Measurements from ENCODE around the gene NTM. TPM values are rescaled to one million over a fixed set of nuclear protein-coding genes. Genes with fewer than 3 reads are reported as not detected.

The NTM gene
- total RNA-seq, 1 donor from 2014 or later, result not detected

DNA sequence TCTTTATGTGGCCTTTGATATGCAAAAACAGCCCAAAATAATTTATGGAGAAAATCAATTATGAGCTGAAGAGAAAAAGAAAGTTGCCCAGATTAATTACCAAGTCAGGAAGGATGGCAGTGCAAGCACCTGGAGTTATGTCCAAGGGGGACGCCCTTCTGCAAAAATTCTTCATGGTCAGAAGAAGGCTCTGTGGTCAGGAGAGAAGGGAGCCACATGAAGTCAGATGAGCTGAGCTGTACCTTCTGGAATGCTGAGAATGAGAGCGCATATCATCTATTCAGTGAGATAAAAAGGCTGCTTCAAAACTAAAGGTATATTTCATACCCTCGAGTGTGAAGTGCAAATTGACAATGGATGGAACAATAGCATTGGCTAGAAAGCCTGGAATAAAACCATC is 607.4 kb downstream of the NTM start:
- Mint-ChIP-seq H3K4me1 (no peaks in the 10 kb centered on the region), H3K27me3 (no peaks in the 10 kb centered on the region), H3K9me3 (peaks cover 2% of the 10 kb centered on the region), H3K27ac (no peak overlapping the region), H3K36me3 (ENCODE audit: low read depth) (no peaks in the 10 kb centered on the region), H3K4me3 (no peak overlapping the region)
- intact Hi-C loops (cut with micrococcal nuclease), result no loop called here
- TF ChIP-seq, protein P1, sequence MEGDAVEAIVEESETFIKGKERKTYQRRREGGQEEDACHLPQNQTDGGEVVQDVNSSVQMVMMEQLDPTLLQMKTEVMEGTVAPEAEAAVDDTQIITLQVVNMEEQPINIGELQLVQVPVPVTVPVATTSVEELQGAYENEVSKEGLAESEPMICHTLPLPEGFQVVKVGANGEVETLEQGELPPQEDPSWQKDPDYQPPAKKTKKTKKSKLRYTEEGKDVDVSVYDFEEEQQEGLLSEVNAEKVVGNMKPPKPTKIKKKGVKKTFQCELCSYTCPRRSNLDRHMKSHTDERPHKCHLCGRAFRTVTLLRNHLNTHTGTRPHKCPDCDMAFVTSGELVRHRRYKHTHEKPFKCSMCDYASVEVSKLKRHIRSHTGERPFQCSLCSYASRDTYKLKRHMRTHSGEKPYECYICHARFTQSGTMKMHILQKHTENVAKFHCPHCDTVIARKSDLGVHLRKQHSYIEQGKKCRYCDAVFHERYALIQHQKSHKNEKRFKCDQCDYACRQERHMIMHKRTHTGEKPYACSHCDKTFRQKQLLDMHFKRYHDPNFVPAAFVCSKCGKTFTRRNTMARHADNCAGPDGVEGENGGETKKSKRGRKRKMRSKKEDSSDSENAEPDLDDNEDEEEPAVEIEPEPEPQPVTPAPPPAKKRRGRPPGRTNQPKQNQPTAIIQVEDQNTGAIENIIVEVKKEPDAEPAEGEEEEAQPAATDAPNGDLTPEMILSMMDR (IDR thresholded peaks at IDR 0.05), result no peak
- ATAC-seq (ENCODE audit: low read depth), result no peak
- no peak for DNase-seq
- POLR2A ChIA-PET, result no interaction called here
- CTCF ChIA-PET, result no interaction called here

DNA sequence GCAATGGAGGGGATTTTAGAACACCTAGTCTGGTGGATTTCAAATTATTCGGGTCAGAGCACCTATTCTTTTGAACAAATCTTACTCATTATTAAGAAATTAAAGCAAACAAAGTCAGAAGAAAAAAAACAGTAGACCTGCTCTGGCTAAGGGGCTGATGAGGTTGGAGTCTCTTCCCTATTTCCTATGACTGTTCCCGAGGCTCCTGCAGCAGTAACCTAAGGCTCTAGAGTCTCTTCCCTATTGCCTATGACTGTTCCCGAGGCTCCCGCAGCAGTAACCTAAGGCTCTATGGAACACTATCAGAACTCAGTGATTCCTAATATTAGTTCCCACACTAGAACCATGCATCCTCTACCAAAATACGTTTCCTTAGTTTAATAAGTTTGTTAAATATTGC is 607.9 kb downstream of the NTM start:
- H3K9me3 Mint-ChIP-seq, result peaks cover 2% of the 10 kb centered on the region
- H3K36me3 Mint-ChIP-seq (ENCODE audit: low read depth), result no peaks in the 10 kb centered on the region
- no peak overlapping the region for H3K27ac Mint-ChIP-seq
- DNase-seq (no peak), ATAC-seq (ENCODE audit: low read depth) (no peak)
- no peaks in the 10 kb centered on the region for H3K4me1 Mint-ChIP-seq
- H3K4me3 Mint-ChIP-seq, result no peak overlapping the region
- TF ChIP-seq, protein P1 (IDR thresholded peaks at IDR 0.05), result no peak
- CTCF ChIA-PET, result no interaction called here
- H3K27me3 Mint-ChIP-seq, result no peaks in the 10 kb centered on the region
- POLR2A ChIA-PET, result no interaction called here
- intact Hi-C loops (cut with micrococcal nuclease), result no loop called here

DNA sequence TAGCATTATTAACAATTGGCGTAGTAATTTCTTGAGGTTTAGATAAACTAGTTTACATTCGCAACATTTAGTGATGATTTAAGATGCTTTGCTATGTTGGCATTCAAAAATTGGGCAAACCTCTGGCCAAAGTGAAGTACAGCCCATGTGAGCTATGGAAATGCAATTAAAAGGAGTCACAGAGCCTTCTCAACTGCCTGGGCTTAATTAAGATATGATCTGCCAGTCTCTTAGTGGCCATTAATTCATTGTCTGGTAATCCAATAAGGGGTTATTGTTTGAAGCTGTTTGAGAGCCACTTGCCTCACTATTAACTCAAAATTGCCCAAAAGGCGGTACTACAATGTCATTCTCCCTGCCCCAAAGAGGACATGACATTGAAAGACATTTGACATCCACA is 608.9 kb downstream of the NTM start:
- no peaks in the 10 kb centered on the region for H3K36me3 Mint-ChIP-seq (ENCODE audit: low read depth)
- ChIA-PET CTCF (no interaction called here), POLR2A (no interaction called here)
- H3K27ac Mint-ChIP-seq, result no peak overlapping the region
- H3K4me3 Mint-ChIP-seq, result no peak overlapping the region
- DNase-seq (no peak), ATAC-seq (ENCODE audit: low read depth) (no peak)
- H3K9me3 Mint-ChIP-seq, result peaks cover 4% of the 10 kb centered on the region
- TF ChIP-seq, protein P1 (IDR thresholded peaks at IDR 0.05), result no peak
- intact Hi-C loops (cut with micrococcal nuclease), result no loop called here
- H3K27me3 Mint-ChIP-seq, result no peaks in the 10 kb centered on the region
- H3K4me1 Mint-ChIP-seq, result no peaks in the 10 kb centered on the region

DNA sequence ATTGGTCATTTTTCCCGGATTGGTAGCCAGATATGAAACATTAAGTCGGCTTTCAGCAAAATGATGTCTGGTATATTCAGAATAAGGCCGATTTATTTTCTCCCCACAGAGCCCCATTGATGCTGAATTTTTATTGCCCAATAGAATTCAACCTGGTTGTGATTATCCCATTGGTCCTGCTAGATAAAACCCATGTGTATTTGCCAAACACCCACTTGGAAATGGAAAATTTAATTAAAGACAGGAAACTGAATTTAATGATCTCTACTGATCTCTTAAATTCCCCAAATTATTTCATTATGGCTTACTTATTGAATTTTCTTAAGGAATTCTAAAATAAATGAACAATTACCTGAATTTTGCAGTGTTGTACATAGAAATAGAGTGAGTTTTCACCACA is 609.8 kb downstream of the NTM start:
- Mint-ChIP-seq H3K4me1 (no peaks in the 10 kb centered on the region), H3K27ac (no peak overlapping the region), H3K36me3 (ENCODE audit: low read depth) (no peaks in the 10 kb centered on the region), H3K27me3 (no peaks in the 10 kb centered on the region), H3K9me3 (peaks cover 4% of the 10 kb centered on the region), H3K4me3 (no peak overlapping the region)
- no peak for ATAC-seq (ENCODE audit: low read depth)
- intact Hi-C loops (cut with micrococcal nuclease), result no loop called here
- DNase-seq, result no peak
- TF ChIP-seq, protein P1 (IDR thresholded peaks at IDR 0.05), result no peak
- POLR2A ChIA-PET, result no interaction called here
- CTCF ChIA-PET, result no interaction called here

DNA sequence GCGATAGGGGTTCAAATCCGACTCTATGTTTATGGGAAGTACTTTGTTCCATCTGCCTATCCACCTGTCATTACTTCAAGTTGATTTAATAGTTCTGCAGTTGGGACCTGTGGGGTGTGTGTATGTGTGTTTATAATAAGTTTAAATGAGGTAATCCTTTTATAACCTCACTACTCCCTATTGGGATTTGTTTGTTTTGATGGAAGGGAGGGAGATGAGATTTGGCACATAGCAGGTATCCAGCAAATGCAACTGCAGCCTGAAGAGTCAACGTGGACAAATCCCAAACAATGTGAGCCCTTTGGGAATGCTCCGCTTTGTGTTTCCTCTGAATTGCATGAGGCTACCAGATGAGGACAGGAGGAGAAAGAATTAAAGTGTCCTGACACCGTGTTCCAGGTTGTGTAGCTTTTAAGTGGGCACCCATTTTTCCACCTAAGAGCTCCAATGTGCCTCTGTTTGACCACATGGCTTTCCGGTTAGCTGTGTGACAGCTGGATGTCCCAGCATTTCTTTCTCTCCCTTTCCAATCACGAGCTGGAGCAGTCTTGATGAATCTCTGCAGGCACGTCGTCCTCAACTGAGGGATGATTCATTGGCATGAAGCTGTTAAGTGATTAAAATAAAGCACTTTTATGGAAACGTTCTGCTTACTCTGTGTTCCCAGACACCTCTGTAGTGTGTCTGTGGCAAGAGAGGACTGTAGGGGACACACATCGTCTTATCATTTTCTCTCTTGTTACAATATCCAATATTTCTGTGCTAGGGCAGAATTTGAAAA is 610.7 kb downstream of the NTM start:
- no peaks in the 10 kb centered on the region for H3K4me1 Mint-ChIP-seq
- DNase-seq (no peak), ATAC-seq (ENCODE audit: low read depth) (no peak)
- peaks cover 4% of the 10 kb centered on the region for H3K9me3 Mint-ChIP-seq
- no peaks in the 10 kb centered on the region for H3K36me3 Mint-ChIP-seq (ENCODE audit: low read depth)
- TF ChIP-seq, protein P1 (IDR thresholded peaks at IDR 0.05), result no peak
- intact Hi-C loops (cut with micrococcal nuclease), result no loop called here
- ChIA-PET POLR2A (no interaction called here), CTCF (no interaction called here)
- no peak overlapping the region for H3K4me3 Mint-ChIP-seq
- H3K27me3 Mint-ChIP-seq, result no peaks in the 10 kb centered on the region
- H3K27ac Mint-ChIP-seq, result no peak overlapping the region
